Measurements from ENCODE around the gene ACOX1.

- TF ChIP-seq, protein P1, sequence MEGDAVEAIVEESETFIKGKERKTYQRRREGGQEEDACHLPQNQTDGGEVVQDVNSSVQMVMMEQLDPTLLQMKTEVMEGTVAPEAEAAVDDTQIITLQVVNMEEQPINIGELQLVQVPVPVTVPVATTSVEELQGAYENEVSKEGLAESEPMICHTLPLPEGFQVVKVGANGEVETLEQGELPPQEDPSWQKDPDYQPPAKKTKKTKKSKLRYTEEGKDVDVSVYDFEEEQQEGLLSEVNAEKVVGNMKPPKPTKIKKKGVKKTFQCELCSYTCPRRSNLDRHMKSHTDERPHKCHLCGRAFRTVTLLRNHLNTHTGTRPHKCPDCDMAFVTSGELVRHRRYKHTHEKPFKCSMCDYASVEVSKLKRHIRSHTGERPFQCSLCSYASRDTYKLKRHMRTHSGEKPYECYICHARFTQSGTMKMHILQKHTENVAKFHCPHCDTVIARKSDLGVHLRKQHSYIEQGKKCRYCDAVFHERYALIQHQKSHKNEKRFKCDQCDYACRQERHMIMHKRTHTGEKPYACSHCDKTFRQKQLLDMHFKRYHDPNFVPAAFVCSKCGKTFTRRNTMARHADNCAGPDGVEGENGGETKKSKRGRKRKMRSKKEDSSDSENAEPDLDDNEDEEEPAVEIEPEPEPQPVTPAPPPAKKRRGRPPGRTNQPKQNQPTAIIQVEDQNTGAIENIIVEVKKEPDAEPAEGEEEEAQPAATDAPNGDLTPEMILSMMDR (IDR thresholded peaks at IDR 0.05), result no peak
- no peak for TF ChIP-seq EP300 (IDR thresholded peaks at IDR 0.05)
- TF ChIP-seq POLR2A (IDR thresholded peaks at IDR 0.05), result no peak
Observed at GRCh38 chr17:75925103-75925502, 53.9 kb downstream of the ACOX1 start.

Measured in upper lobe of left lung (tissue), 4 donors.